GM12872 (cell line): ENCODE data around the gene ACTA2.

Source experiments
- TF ChIP-seq, protein P1 (sequence below): IDR thresholded peaks from 3 replicates; pipeline ENCODE4 v1.5.1; 2011; ENCODE audit warnings: low read depth, mild to moderate bottlenecking, low read length, moderate library complexity; ENCODE audit not compliant: insufficient read depth

Gene ACTA2

DNA sequence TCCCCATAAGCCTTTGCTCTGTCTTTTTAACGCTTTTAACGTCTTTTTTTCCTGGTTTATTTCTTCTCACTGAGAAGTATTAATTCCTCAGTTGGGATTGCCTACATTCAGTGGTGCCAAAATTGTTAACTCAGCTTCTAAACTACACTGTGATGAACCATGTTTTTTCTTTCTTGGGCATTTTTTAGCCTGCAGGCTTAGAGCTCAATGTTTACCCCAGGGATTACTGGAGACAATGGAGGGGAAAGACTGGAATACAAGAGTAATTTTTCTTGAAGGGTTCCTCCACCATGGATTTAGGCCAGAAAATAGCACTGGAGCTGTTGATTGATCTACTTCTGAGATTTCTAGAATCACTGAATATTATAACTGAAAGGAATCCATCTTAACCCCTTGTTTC, 52.7 kb downstream of the ACTA2 start:
- TF ChIP-seq, protein P1, sequence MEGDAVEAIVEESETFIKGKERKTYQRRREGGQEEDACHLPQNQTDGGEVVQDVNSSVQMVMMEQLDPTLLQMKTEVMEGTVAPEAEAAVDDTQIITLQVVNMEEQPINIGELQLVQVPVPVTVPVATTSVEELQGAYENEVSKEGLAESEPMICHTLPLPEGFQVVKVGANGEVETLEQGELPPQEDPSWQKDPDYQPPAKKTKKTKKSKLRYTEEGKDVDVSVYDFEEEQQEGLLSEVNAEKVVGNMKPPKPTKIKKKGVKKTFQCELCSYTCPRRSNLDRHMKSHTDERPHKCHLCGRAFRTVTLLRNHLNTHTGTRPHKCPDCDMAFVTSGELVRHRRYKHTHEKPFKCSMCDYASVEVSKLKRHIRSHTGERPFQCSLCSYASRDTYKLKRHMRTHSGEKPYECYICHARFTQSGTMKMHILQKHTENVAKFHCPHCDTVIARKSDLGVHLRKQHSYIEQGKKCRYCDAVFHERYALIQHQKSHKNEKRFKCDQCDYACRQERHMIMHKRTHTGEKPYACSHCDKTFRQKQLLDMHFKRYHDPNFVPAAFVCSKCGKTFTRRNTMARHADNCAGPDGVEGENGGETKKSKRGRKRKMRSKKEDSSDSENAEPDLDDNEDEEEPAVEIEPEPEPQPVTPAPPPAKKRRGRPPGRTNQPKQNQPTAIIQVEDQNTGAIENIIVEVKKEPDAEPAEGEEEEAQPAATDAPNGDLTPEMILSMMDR: no peak

DNA sequence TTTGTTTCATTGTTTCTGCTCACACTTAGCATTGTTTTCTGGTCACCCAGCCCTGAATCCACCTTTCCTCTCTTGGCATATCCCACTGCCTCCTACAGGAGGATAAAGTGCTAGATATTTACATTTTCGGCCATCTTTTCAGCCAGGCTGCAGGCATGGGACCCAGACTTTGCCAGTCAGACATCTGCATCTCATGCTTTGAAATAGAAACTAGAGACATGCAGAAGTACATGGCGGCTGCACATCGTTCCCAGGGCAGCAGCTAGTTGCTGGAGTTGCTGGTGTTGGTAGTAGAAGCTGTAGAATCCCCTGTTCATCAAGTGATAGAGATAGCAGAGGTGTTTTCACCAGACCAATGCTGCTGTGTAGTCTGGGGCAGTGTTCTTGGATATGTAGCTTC, 53.8 kb downstream of the ACTA2 start:
- TF ChIP-seq, protein P1: no peak

DNA sequence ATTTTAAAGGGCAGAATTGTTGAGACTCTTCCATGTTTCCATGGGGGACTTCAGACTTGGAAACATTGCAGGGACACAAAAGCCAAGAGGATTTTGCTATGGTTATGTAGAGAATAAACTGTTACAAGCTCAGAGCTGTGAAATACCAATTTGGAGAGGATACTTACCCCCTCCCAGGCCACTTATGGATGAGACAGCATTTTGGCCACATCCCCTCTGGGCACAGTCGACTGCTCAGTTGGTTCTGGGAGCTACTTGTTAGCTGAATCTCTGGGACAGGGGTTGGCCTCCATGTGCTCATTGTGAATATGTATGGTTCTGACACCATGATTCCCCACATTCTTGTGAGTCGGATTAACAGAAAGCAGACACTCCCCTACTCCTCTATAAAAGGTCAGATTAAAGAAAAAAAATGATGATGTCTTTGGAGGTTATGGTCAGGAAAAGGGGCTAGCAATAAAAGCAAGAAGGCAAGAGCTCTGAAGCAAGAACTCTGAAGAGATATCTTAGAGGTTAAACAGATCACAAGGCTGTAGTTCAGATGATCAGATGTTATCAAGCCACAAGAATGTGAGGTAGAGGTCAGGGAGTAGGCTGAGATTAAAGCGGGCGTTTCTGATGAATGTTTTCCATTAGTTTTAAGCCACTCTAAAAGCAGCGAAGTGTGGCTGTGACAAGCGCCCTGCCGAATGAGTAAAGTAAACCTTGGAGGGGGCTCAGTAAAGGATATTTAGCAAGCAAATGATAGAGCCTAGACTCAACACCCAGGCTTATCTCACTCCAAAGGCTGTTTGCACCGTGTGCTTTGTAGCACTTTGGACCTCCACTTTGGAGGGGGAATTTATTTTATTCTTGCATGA, 55.3 kb downstream of the ACTA2 start:
- TF ChIP-seq, protein P1: no peak

DNA sequence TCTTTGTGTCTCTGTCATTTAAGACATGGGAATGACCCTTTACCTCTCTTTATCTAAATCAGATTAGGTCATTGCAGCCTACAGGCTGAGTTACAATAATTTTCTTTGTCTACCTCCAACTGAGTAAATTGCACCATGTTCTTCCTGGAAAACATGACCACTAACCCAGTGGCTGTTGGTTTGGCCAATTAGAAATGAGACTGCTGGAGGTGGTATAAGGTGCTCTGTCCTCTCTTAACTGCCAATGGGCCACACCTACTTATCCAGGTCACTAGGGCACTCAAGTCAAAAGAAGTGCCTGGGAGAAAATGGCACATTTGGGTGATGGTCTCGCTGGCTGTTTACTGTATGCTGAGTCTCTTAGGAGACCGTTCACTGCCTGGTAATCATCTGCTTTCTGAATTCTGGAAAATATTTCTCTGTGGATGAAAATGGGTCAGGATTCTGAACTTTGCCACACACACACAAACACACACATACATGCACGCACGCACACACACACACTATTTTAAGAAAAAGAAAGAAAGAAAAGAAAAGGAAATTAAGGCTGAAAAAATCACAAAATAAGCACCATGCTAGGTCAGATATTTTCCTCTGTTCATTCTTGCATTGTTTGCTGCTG, 56.1 kb downstream of the ACTA2 start:
- TF ChIP-seq, protein P1: no peak

DNA sequence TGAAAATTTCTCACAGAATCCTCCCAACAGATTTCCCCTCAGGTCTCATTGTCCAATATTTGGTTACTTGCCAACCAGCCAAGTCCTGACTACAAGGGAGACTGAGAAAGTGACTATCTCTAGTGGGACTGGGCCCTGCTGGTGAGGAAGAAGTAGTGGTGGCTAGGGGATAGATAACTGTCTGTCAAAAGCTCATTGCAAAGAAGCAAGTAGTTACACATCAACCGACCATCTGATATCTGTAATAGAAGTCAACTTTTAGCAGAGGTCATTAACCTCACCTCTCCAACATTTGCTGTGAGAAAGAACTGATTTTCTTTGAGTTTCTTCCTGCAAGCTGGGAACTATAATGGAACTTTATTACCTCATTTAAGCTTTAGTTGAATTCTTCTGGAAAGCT, 57.3 kb downstream of the ACTA2 start:
- TF ChIP-seq, protein P1: no peak

DNA sequence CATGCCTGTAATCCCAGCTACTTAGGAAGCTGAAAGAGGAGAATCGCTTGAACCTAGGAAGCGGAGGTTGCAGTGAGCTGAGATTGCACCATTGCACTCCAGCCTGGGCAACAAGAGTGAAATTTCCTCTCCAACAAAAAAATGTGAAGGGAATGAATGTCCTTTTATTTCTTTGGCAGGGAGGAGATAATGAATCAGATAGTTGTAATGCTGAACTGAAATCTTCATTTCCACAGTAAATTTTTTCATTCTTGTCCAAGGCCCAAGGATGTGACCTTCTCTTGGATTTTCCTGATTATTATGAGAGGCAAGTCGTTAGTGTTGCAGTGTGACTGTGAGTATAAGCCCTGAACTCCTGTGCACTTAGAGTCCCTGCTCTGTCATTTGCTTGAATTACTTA, 59.0 kb downstream of the ACTA2 start:
- TF ChIP-seq, protein P1: no peak

DNA sequence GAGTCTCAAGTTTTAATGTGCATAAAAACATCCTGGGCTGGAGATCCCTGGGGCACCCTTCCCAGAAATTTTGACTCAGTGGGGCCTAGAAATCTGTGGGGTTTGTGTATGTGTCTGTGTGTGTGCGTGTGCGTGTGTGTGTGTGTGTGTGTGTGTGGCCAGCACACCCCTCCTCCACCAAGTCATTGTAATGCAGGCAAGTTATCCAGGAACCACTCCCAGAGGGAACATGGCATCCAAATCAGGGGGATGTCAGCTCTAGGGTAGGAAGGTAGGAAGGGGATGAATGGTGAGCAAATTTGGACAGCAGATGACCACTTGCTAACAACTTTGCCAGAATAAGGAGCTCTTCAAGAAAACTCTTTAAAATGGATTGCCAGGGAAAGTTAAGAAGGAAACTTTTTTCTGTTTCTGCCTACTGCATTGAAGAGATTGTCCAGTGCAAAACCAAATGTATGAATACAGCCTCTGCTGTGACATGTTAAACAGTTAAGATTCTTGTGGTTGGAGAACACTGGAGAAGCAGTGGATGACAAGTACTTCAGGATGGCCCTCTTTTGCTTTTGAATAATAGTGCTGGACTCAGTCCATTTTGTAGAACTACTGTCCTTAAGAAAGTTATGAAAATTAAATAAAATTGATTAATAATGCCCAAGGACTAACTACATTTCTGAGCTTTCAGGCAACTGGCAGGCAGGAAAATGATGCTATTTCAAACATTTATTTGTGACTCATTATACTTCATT, 60.2 kb downstream of the ACTA2 start:
- TF ChIP-seq, protein P1: no peak
